WTC11 (cell line): Measurements from ENCODE around the gene GDPD4. TPM values are rescaled to one million over a fixed set of nuclear protein-coding genes. Genes with fewer than 3 reads are reported as not detected.

Experiments
- ATAC-seq: fragments of 200-7000 bp; cut with Tn5 transposase; 2 replicates; pipeline ENCODE4 v1.10.0; 2021; ENCODE audit warnings: mild to moderate bottlenecking, moderate library complexity
- CTCF ChIA-PET: fragments of 300-600 bp; sonication (Branson Sonifier 250); formaldehyde crosslinking; loops from one replicate; lab custom pipeline; 2021; ENCODE audit warnings: antibody characterized with exemption; lab: Charles Lee
- POLR2A ChIA-PET: fragments of 350-600 bp; sonication (Branson Sonifier 250); formaldehyde crosslinking; loops from one replicate; lab custom pipeline; 2021; ENCODE audit warnings: antibody characterized with exemption; lab: Charles Lee
- DNase-seq: peaks from one replicate; pipeline ENCODE4 v3.0.0; 2021; ENCODE audit warnings: low spot score
- H3K27ac Mint-ChIP-seq: 2 replicates; pipeline ENCODE4 v1.8.0; 2021; ENCODE audit warnings: mixed read lengths
- H3K27me3 Mint-ChIP-seq: 2 replicates; pipeline ENCODE4 v1.8.0; 2021; ENCODE audit warnings: low read depth, mild to moderate bottlenecking, moderate library complexity, mixed read lengths
- H3K36me3 Mint-ChIP-seq: 2 replicates; pipeline ENCODE4 v1.8.0; 2021; ENCODE audit warnings: mixed read lengths
- H3K4me1 Mint-ChIP-seq: 2 replicates; pipeline ENCODE4 v1.8.0; 2022; ENCODE audit warnings: mixed read lengths
- H3K4me3 Mint-ChIP-seq: 2 replicates; pipeline ENCODE4 v1.8.0; 2021; ENCODE audit warnings: mild to moderate bottlenecking, moderate library complexity, mixed read lengths
- H3K9me3 Mint-ChIP-seq: 2 replicates; pipeline ENCODE4 v1.8.0; 2021; ENCODE audit warnings: mixed read lengths
- ATF1 ChIP-seq: sonication (generic); formaldehyde crosslinking; IDR thresholded peaks from 2 replicates; pipeline ENCODE4 v1.8.1; 2023; ENCODE audit warnings: mild to moderate bottlenecking, moderate library complexity, missing genetic modification reagents
- FOXJ3 ChIP-seq: sonication (generic); formaldehyde crosslinking; IDR thresholded peaks from 2 replicates; pipeline ENCODE4 v1.9.0; 2021; ENCODE audit warnings: missing genetic modification reagents, mild to moderate bottlenecking, borderline replicate concordance
- FOXP1 ChIP-seq: sonication (generic); formaldehyde crosslinking; IDR thresholded peaks from 2 replicates; pipeline ENCODE4 v1.8.0; 2022; ENCODE audit warnings: missing genetic modification reagents, mild to moderate bottlenecking, moderate library complexity, borderline replicate concordance
- GABPB1 ChIP-seq: sonication (generic); formaldehyde crosslinking; IDR thresholded peaks from 2 replicates; pipeline ENCODE4 v1.8.1; 2023; ENCODE audit warnings: mild to moderate bottlenecking, missing genetic modification reagents
- NFE2L1 ChIP-seq: sonication (generic); formaldehyde crosslinking; IDR thresholded peaks from 2 replicates; pipeline ENCODE4 v1.8.1; 2023; ENCODE audit warnings: missing genetic modification reagents
- RORB ChIP-seq: fragments of 250-450 bp; sonication (Bioruptor Pico); IDR thresholded peaks from 2 replicates; pipeline ENCODE4 v1.9.0; 2021; ENCODE audit warnings: mild to moderate bottlenecking
- SMAD3 ChIP-seq: sonication (generic); formaldehyde crosslinking; IDR thresholded peaks from 2 replicates; pipeline ENCODE4 v1.8.0; 2022; ENCODE audit warnings: missing genetic modification reagents, mild to moderate bottlenecking, borderline replicate concordance
- STAT6 ChIP-seq: sonication (generic); formaldehyde crosslinking; conservative IDR thresholded peaks from 2 replicates; pipeline ENCODE4 v1.8.1; 2023; ENCODE audit warnings: mild to moderate bottlenecking, low read depth, missing genetic modification reagents, moderate library complexity
- TEAD1 ChIP-seq: sonication (generic); formaldehyde crosslinking; IDR thresholded peaks from 2 replicates; pipeline ENCODE4 v1.8.0; 2022; ENCODE audit warnings: mild to moderate bottlenecking, missing genetic modification reagents
- ZNF232 ChIP-seq: sonication (generic); formaldehyde crosslinking; IDR thresholded peaks from 2 replicates; pipeline ENCODE4 v1.8.0; 2022; ENCODE audit warnings: mild to moderate bottlenecking, missing genetic modification reagents
- ZNF281 ChIP-seq: sonication (generic); formaldehyde crosslinking; IDR thresholded peaks from 2 replicates; pipeline ENCODE4 v1.8.0; 2023; ENCODE audit warnings: mild to moderate bottlenecking, missing genetic modification reagents
- ZNF317 ChIP-seq: sonication (generic); formaldehyde crosslinking; IDR thresholded peaks from 2 replicates; pipeline ENCODE4 v1.8.1; 2023; ENCODE audit warnings: low read depth, mild to moderate bottlenecking, moderate library complexity, missing genetic modification reagents, borderline replicate concordance
- ZNF532 ChIP-seq: fragments of 250-450 bp; sonication (Bioruptor Pico); IDR thresholded peaks from 2 replicates; pipeline ENCODE4 v1.9.0; 2021; ENCODE audit warnings: mild to moderate bottlenecking, borderline replicate concordance
- total RNA-seq: library from RNA; stranded (reverse); gene quantifications from 3 replicates; pipeline ENCODE4 v1.2.3, GENCODE V29; 2021
- TF ChIP-seq, protein P1 (sequence below): fragments of 250-450 bp; sonication (Bioruptor Pico); IDR thresholded peaks from 2 replicates; pipeline ENCODE4 v1.9.0; 2021; ENCODE audit warnings: mild to moderate bottlenecking
- TF ChIP-seq, protein P2 (sequence below): sonication (generic); formaldehyde crosslinking; IDR thresholded peaks from 2 replicates; pipeline ENCODE4 v1.8.0; 2022; ENCODE audit warnings: mild to moderate bottlenecking, missing genetic modification reagents
- TF ChIP-seq, protein P3 (sequence below): sonication (generic); formaldehyde crosslinking; IDR thresholded peaks from 2 replicates; pipeline ENCODE4 v1.8.0; 2023; ENCODE audit warnings: missing genetic modification reagents
- TF ChIP-seq, protein P4 (sequence below): fragments of 250-450 bp; sonication (Bioruptor Pico); IDR thresholded peaks from 2 replicates; pipeline ENCODE4 v2.1.2; 2022; ENCODE audit warnings: mild to moderate bottlenecking, moderate library complexity

The GDPD4 gene
- total RNA-seq, 1 experiment from 2014 or later: not detected

GRCh38 chr11:77259641-77260040 is 41.8 kb downstream of the GDPD4 start (continued):
- TF ChIP-seq ATF1 (CRISPR knock-in tag) (no peak), SMAD3 (CRISPR knock-in tag) (no peak), NFE2L1 (CRISPR knock-in tag) (no peak), FOXP1 (CRISPR knock-in tag) (no peak)
- TF ChIP-seq, protein P1, sequence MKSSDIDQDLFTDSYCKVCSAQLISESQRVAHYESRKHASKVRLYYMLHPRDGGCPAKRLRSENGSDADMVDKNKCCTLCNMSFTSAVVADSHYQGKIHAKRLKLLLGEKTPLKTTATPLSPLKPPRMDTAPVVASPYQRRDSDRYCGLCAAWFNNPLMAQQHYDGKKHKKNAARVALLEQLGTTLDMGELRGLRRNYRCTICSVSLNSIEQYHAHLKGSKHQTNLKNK (CRISPR knock-in tag): no peak

- no peaks in the 10 kb centered on the region for H3K36me3 Mint-ChIP-seq
- ATAC-seq (no peak), DNase-seq (no peak)
- no peak for TF ChIP-seq TEAD1 (CRISPR knock-in tag)
- TF ChIP-seq ZNF317 (CRISPR knock-in tag): no peak
- ChIA-PET POLR2A (no interaction called here), CTCF (no interaction called here)
- H3K27ac Mint-ChIP-seq: no peak overlapping the region
- peaks cover 8% of the 10 kb centered on the region; the same call in 1 of the 2 replicates for H3K9me3 Mint-ChIP-seq
- H3K4me3 Mint-ChIP-seq: no peak overlapping the region
- no peaks in the 10 kb centered on the region for H3K27me3 Mint-ChIP-seq
- no peaks in the 10 kb centered on the region for H3K4me1 Mint-ChIP-seq
Measured at GRCh38 chr11:77253690-77254089, 47.8 kb downstream of the GDPD4 start.

- POLR2A ChIA-PET: no interaction called here
- no peak for ATAC-seq
- H3K4me1 Mint-ChIP-seq: no peaks in the 10 kb centered on the region
- TF ChIP-seq STAT6 (CRISPR knock-in tag): no peak
- TF ChIP-seq, protein P2, sequence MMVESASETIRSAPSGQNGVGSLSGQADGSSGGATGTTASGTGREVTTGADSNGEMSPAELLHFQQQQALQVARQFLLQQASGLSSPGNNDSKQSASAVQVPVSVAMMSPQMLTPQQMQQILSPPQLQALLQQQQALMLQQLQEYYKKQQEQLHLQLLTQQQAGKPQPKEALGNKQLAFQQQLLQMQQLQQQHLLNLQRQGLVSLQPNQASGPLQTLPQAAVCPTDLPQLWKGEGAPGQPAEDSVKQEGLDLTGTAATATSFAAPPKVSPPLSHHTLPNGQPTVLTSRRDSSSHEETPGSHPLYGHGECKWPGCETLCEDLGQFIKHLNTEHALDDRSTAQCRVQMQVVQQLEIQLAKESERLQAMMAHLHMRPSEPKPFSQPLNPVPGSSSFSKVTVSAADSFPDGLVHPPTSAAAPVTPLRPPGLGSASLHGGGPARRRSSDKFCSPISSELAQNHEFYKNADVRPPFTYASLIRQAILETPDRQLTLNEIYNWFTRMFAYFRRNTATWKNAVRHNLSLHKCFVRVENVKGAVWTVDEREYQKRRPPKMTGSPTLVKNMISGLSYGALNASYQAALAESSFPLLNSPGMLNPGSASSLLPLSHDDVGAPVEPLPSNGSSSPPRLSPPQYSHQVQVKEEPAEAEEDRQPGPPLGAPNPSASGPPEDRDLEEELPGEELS: no peak
- TF ChIP-seq, protein P3, sequence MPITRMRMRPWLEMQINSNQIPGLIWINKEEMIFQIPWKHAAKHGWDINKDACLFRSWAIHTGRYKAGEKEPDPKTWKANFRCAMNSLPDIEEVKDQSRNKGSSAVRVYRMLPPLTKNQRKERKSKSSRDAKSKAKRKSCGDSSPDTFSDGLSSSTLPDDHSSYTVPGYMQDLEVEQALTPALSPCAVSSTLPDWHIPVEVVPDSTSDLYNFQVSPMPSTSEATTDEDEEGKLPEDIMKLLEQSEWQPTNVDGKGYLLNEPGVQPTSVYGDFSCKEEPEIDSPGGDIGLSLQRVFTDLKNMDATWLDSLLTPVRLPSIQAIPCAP: no peak
- TF ChIP-seq ZNF532 (CRISPR knock-in tag): no peak
- TF ChIP-seq FOXJ3 (CRISPR knock-in tag): no peak
- no peak for TF ChIP-seq GABPB1 (CRISPR knock-in tag)
- TF ChIP-seq ZNF232 (CRISPR knock-in tag): no peak
- no peak for TF ChIP-seq ZNF281
- no peak for TF ChIP-seq RORB (CRISPR knock-in tag)
- TF ChIP-seq, protein P4, sequence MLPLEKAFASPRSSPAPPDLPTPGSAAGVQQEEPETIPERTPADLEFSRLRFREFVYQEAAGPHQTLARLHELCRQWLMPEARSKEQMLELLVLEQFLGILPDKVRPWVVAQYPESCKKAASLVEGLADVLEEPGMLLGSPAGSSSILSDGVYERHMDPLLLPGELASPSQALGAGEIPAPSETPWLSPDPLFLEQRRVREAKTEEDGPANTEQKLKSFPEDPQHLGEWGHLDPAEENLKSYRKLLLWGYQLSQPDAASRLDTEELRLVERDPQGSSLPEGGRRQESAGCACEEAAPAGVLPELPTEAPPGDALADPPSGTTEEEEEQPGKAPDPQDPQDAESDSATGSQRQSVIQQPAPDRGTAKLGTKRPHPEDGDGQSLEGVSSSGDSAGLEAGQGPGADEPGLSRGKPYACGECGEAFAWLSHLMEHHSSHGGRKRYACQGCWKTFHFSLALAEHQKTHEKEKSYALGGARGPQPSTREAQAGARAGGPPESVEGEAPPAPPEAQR (CRISPR knock-in tag): no peak
Measured at GRCh38 chr11:77252555-77253270, 48.8 kb downstream of the GDPD4 start.

More at GRCh38 chr11:77252555-77253270, 48.8 kb downstream of the GDPD4 start:
- H3K4me3 Mint-ChIP-seq: no peak overlapping the region
- no peaks in the 10 kb centered on the region for H3K36me3 Mint-ChIP-seq
- peaks cover 8% of the 10 kb centered on the region; the same call in 1 of the 2 replicates for H3K9me3 Mint-ChIP-seq
- no peak overlapping the region for H3K27ac Mint-ChIP-seq
- CTCF ChIA-PET: no interaction called here
- DNase-seq: no peak
- no peaks in the 10 kb centered on the region for H3K27me3 Mint-ChIP-seq
